Activated T-cell treated with anti-CD3 and anti-CD28 coated beads, Interleukin-2, amount 50 U/mL, for 4 hours (primary cell): Measurements from ENCODE around the gene IGFLR1. TPM values are rescaled to one million over a fixed set of nuclear protein-coding genes. Genes with fewer than 3 reads are reported as not detected.

Experiments used
- ATAC-seq, 2 donors: fragments of 200-7000 bp; cut with Tn5 transposase; one replicate each; pipeline ENCODE4 v1.10.0; 2021
- DNase-seq: peaks from one replicate; pipeline ENCODE4 v3.0.0-alpha.2; 2020
- H3K27me3 Mint-ChIP-seq: one replicate; pipeline ENCODE4 v1.8.0; 2021; ENCODE audit warnings: low read depth, mixed read lengths
- H3K36me3 Mint-ChIP-seq: one replicate; pipeline ENCODE4 v1.8.0; 2022; ENCODE audit warnings: mixed read lengths; ENCODE audit not compliant: insufficient read depth
- H3K4me1 Mint-ChIP-seq: one replicate; pipeline ENCODE4 v1.8.0; 2021; ENCODE audit warnings: low read depth, mixed read lengths
- H3K4me3 Mint-ChIP-seq: one replicate; pipeline ENCODE4 v1.8.0; 2021; ENCODE audit warnings: mild to moderate bottlenecking, moderate library complexity, mixed read lengths
- H3K9me3 Mint-ChIP-seq: one replicate; pipeline ENCODE4 v1.8.0; 2021; ENCODE audit warnings: mixed read lengths
- total RNA-seq, 3 donors: library from RNA; stranded (reverse); gene quantifications; one replicate each; pipeline ENCODE4 v1.2.1, GENCODE V29; 2021

Gene IGFLR1
- total RNA-seq, 3 donors from 2014 or later: 24.0 to 32.7 (median 29.8) TPM

- ATAC-seq (no peak), DNase-seq (no peak)
- Mint-ChIP-seq H3K4me3 (no peak overlapping the region), H3K36me3 (peaks cover 2% of the 10 kb centered on the region), H3K27me3 (peaks cover 5% of the 10 kb centered on the region), H3K9me3 (no peaks in the 10 kb centered on the region), H3K4me1 (peaks cover 31% of the 10 kb centered on the region)
Observed at GRCh38 chr19:35754370-35755130, 12.3 kb upstream of the IGFLR1 start.

- H3K4me1 Mint-ChIP-seq: peaks cover 30% of the 10 kb centered on the region
- peaks cover 2% of the 10 kb centered on the region for H3K36me3 Mint-ChIP-seq
- H3K27me3 Mint-ChIP-seq: peaks cover 5% of the 10 kb centered on the region
- H3K4me3 Mint-ChIP-seq: no peak overlapping the region
- ATAC-seq (no peak), DNase-seq (no peak)
- H3K9me3 Mint-ChIP-seq: no peaks in the 10 kb centered on the region
Observed at GRCh38 chr19:35753634-35754369, 11.6 kb upstream of the IGFLR1 start.

GRCh38 chr19:35752746-35753350 is 10.6 kb upstream of the IGFLR1 start:
- no peak for DNase-seq
- peaks cover 5% of the 10 kb centered on the region for H3K27me3 Mint-ChIP-seq
- peaks cover 34% of the 10 kb centered on the region for H3K4me1 Mint-ChIP-seq
- no peaks in the 10 kb centered on the region for H3K9me3 Mint-ChIP-seq
- peaks cover 3% of the 10 kb centered on the region for H3K36me3 Mint-ChIP-seq
- H3K4me3 Mint-ChIP-seq: no peak overlapping the region
- ATAC-seq: no peak

- Mint-ChIP-seq H3K4me3 (no peak overlapping the region), H3K9me3 (no peaks in the 10 kb centered on the region), H3K36me3 (peaks cover 4% of the 10 kb centered on the region), H3K27me3 (peaks cover 5% of the 10 kb centered on the region), H3K4me1 (peaks cover 30% of the 10 kb centered on the region)
- DNase-seq: no peak
- ATAC-seq: no peak
Observed at GRCh38 chr19:35751839-35752745, 9.8 kb upstream of the IGFLR1 start.

GRCh38 chr19:35750167-35750566 is 7.9 kb upstream of the IGFLR1 start:
- Mint-ChIP-seq H3K4me3 (peak overlapping the region; percentile 46), H3K36me3 (peaks cover 4% of the 10 kb centered on the region), H3K4me1 (peaks cover 34% of the 10 kb centered on the region), H3K9me3 (no peaks in the 10 kb centered on the region), H3K27me3 (no peaks in the 10 kb centered on the region)
- no peak for ATAC-seq
- DNase-seq: no peak

- Mint-ChIP-seq H3K27me3 (no peaks in the 10 kb centered on the region), H3K36me3 (peaks cover 2% of the 10 kb centered on the region), H3K4me3 (peak within 1 kb of the TSS; percentile 98), H3K9me3 (no peaks in the 10 kb centered on the region), H3K4me1 (peaks cover 44% of the 10 kb centered on the region)
- ATAC-seq: peak; percentile 77 to 79
- DNase-seq: peak; percentile 96
Observed at GRCh38 chr19:35748106-35749020, 6.1 kb upstream of the IGFLR1 start, which contains the start of gene LIN37. LIN37 (plus strand) TSS chr19:35748576; CDS start chr19:35748725, 149 bp downstream.

GRCh38 chr19:35746531-35746930 is 4.3 kb upstream of the IGFLR1 start:
- Mint-ChIP-seq H3K36me3 (peaks cover 8% of the 10 kb centered on the region), H3K4me1 (peaks cover 60% of the 10 kb centered on the region), H3K4me3 (peak overlapping the region; percentile 98), H3K27me3 (no peaks in the 10 kb centered on the region), H3K9me3 (no peaks in the 10 kb centered on the region)
- DNase-seq (no peak), ATAC-seq (no peak)

- DNase-seq (no peak), ATAC-seq (no peak)
- H3K4me3 Mint-ChIP-seq: peak overlapping the region; percentile 98
- no peaks in the 10 kb centered on the region for H3K27me3 Mint-ChIP-seq
- peaks cover 60% of the 10 kb centered on the region for H3K4me1 Mint-ChIP-seq
- peaks cover 8% of the 10 kb centered on the region for H3K36me3 Mint-ChIP-seq
- H3K9me3 Mint-ChIP-seq: no peaks in the 10 kb centered on the region
Observed at GRCh38 chr19:35746087-35746462, 3.8 kb upstream of the IGFLR1 start.

GRCh38 chr19:35745328-35746086 is 3.3 kb upstream of the IGFLR1 start, which contains the start of the genes PSENEN and U2AF1L4:
PSENEN (plus strand) TSS chr19:35745651; CDS start chr19:35745931, 280 bp downstream.
U2AF1L4 (minus strand) TSS chr19:35745418; CDS start chr19:35745391, 27 bp downstream.
- H3K27me3 Mint-ChIP-seq: no peaks in the 10 kb centered on the region
- peak; percentile 94 for DNase-seq
- ATAC-seq: peak; percentile 63 to 64
- H3K4me1 Mint-ChIP-seq: peaks cover 66% of the 10 kb centered on the region
- peaks cover 8% of the 10 kb centered on the region for H3K36me3 Mint-ChIP-seq
- H3K9me3 Mint-ChIP-seq: no peaks in the 10 kb centered on the region
- H3K4me3 Mint-ChIP-seq: peak within 1 kb of the TSS; percentile 98

GRCh38 chr19:35744430-35745327 is 2.4 kb upstream of the IGFLR1 start:
- Mint-ChIP-seq H3K36me3 (peaks cover 8% of the 10 kb centered on the region), H3K9me3 (no peaks in the 10 kb centered on the region), H3K4me1 (peaks cover 65% of the 10 kb centered on the region), H3K4me3 (peak overlapping the region; percentile 98), H3K27me3 (no peaks in the 10 kb centered on the region)
- ATAC-seq (peak; percentile 62 to 64), DNase-seq (peak; percentile 90)

GRCh38 chr19:35743640-35744429 is 1.6 kb upstream of the IGFLR1 start:
- DNase-seq (no peak), ATAC-seq (no peak)
- Mint-ChIP-seq H3K4me1 (peaks cover 65% of the 10 kb centered on the region), H3K9me3 (no peaks in the 10 kb centered on the region), H3K36me3 (peaks cover 8% of the 10 kb centered on the region), H3K4me3 (peak overlapping the region; percentile 98), H3K27me3 (no peaks in the 10 kb centered on the region)
